HEK293 (cell line): ENCODE data around the gene KANSL1.

Source experiments
- ATF2 ChIP-seq: fragments of 450-650 bp; formaldehyde crosslinking; IDR thresholded peaks from 2 replicates; pipeline ENCODE4 v1.5.1; 2016; ENCODE audit warnings: missing biosample characterization, missing genetic modification characterization, low read depth
- ELK4 ChIP-seq: IDR thresholded peaks from 2 replicates; pipeline ENCODE4 v1.6.1; 2011; ENCODE audit warnings: mild to moderate bottlenecking, low read depth, low read length, borderline replicate concordance
- HOXA7 ChIP-seq: sonication (generic); formaldehyde crosslinking; IDR thresholded peaks from 2 replicates; pipeline ENCODE4 v1.8.1; 2022; ENCODE audit warnings: missing genetic modification reagents, borderline replicate concordance
- KLF7 ChIP-seq: fragments of 450-650 bp; formaldehyde crosslinking; IDR thresholded peaks from 2 replicates; pipeline ENCODE4 v1.5.1; 2016; ENCODE audit warnings: missing biosample characterization, missing genetic modification characterization, borderline replicate concordance
- PRDM1 ChIP-seq: fragments of 450-650 bp; formaldehyde crosslinking; IDR thresholded peaks from 2 replicates; pipeline ENCODE4; 2016; ENCODE audit warnings: missing biosample characterization, missing genetic modification characterization
- SCRT1 ChIP-seq: fragments of 450-650 bp; formaldehyde crosslinking; IDR thresholded peaks from 2 replicates; pipeline ENCODE4 v1.5.1; 2016; ENCODE audit warnings: missing biosample characterization, missing genetic modification characterization, borderline replicate concordance
- SCRT2 ChIP-seq: fragments of 450-650 bp; formaldehyde crosslinking; IDR thresholded peaks from 2 replicates; pipeline ENCODE4 v1.5.1; 2016; ENCODE audit warnings: missing biosample characterization, missing genetic modification characterization
- ZBTB17 ChIP-seq: fragments of 450-650 bp; formaldehyde crosslinking; IDR thresholded peaks from 2 replicates; pipeline ENCODE4 v1.5.1; 2016; ENCODE audit warnings: missing biosample characterization, missing genetic modification characterization
- ZFP69B ChIP-seq: fragments of 450-650 bp; formaldehyde crosslinking; IDR thresholded peaks from 2 replicates; pipeline ENCODE4 v1.5.1; 2016; ENCODE audit warnings: missing biosample characterization, missing genetic modification characterization
- ZNF121 ChIP-seq: fragments of 450-650 bp; formaldehyde crosslinking; IDR thresholded peaks from 2 replicates; pipeline ENCODE4 v1.5.1; 2016; ENCODE audit warnings: missing biosample characterization, missing genetic modification characterization
- ZNF146 ChIP-seq: fragments of 450-650 bp; formaldehyde crosslinking; IDR thresholded peaks from 2 replicates; pipeline ENCODE4 v1.5.1; 2016; ENCODE audit warnings: missing biosample characterization, missing genetic modification characterization
- ZNF148 ChIP-seq: fragments of 450-650 bp; formaldehyde crosslinking; IDR thresholded peaks from 2 replicates; pipeline ENCODE4 v1.5.0; 2017; ENCODE audit warnings: missing biosample characterization, missing genetic modification characterization, borderline replicate concordance
- ZNF169 ChIP-seq: fragments of 450-650 bp; formaldehyde crosslinking; IDR thresholded peaks from 2 replicates; pipeline ENCODE4 v1.5.1; 2016; ENCODE audit warnings: missing biosample characterization, missing genetic modification characterization
- ZNF202 ChIP-seq: fragments of 450-650 bp; formaldehyde crosslinking; IDR thresholded peaks from 2 replicates; pipeline ENCODE4 v1.5.1; 2016; ENCODE audit warnings: missing biosample characterization, missing genetic modification characterization, borderline replicate concordance
- ZNF221 ChIP-seq: fragments of 450-650 bp; formaldehyde crosslinking; IDR thresholded peaks from 2 replicates; pipeline ENCODE4 v1.5.1; 2017; ENCODE audit warnings: missing biosample characterization, missing genetic modification characterization, borderline replicate concordance
- ZNF239 ChIP-seq: fragments of 450-650 bp; formaldehyde crosslinking; IDR thresholded peaks from 2 replicates; pipeline ENCODE4 v1.5.1; 2016; ENCODE audit warnings: missing biosample characterization, missing genetic modification characterization
- ZNF248 ChIP-seq: fragments of 450-650 bp; formaldehyde crosslinking; IDR thresholded peaks from 2 replicates; pipeline ENCODE4 v1.5.1; 2017; ENCODE audit warnings: missing biosample characterization, missing genetic modification characterization
- ZNF266 ChIP-seq: fragments of 450-650 bp; formaldehyde crosslinking; IDR thresholded peaks from 2 replicates; pipeline ENCODE4 v1.5.1; 2016; ENCODE audit warnings: missing biosample characterization, missing genetic modification characterization, low read depth
- ZNF324 ChIP-seq: fragments of 450-650 bp; formaldehyde crosslinking; IDR thresholded peaks from 2 replicates; pipeline ENCODE4 v1.5.1; 2016; ENCODE audit warnings: missing biosample characterization, missing genetic modification characterization
- ZNF473 ChIP-seq: fragments of 450-650 bp; formaldehyde crosslinking; IDR thresholded peaks from 2 replicates; pipeline ENCODE4 v1.5.1; 2017; ENCODE audit warnings: missing biosample characterization, missing genetic modification characterization
- ZNF48 ChIP-seq: fragments of 450-650 bp; formaldehyde crosslinking; IDR thresholded peaks from 2 replicates; pipeline ENCODE4 v1.5.1; 2016; ENCODE audit warnings: missing biosample characterization, missing genetic modification characterization
- ZNF488 ChIP-seq: fragments of 450-650 bp; formaldehyde crosslinking; IDR thresholded peaks from 2 replicates; pipeline ENCODE4 v1.5.1; 2016; ENCODE audit warnings: missing biosample characterization, missing genetic modification characterization
- ZNF521 ChIP-seq: fragments of 450-650 bp; formaldehyde crosslinking; IDR thresholded peaks from 2 replicates; pipeline ENCODE4 v1.5.1; 2017; ENCODE audit warnings: missing biosample characterization, mild to moderate bottlenecking, missing genetic modification characterization
- ZNF529 ChIP-seq: fragments of 450-650 bp; formaldehyde crosslinking; IDR thresholded peaks from 2 replicates; pipeline ENCODE4 v1.5.1; 2017; ENCODE audit warnings: missing genetic modification characterization, missing biosample characterization; ENCODE audit not compliant: insufficient replicate concordance
- ZNF571 ChIP-seq: fragments of 450-650 bp; formaldehyde crosslinking; IDR thresholded peaks from 2 replicates; pipeline ENCODE4 v1.5.0; 2017; ENCODE audit warnings: missing biosample characterization, missing genetic modification characterization
- ZNF629 ChIP-seq: fragments of 450-650 bp; formaldehyde crosslinking; IDR thresholded peaks from 2 replicates; pipeline ENCODE4 v1.5.1; 2017; ENCODE audit warnings: missing biosample characterization, missing genetic modification characterization
- ZNF654 ChIP-seq: fragments of 450-650 bp; formaldehyde crosslinking; IDR thresholded peaks from 2 replicates; pipeline ENCODE4 v1.5.1; 2016; ENCODE audit warnings: low read depth, missing biosample characterization, missing genetic modification characterization
- ZNF658 ChIP-seq: fragments of 450-650 bp; formaldehyde crosslinking; IDR thresholded peaks from 2 replicates; pipeline ENCODE4; 2016; ENCODE audit warnings: missing biosample characterization, missing genetic modification characterization
- ZNF692 ChIP-seq: fragments of 450-650 bp; formaldehyde crosslinking; IDR thresholded peaks from 2 replicates; pipeline ENCODE4 v1.5.1; 2016; ENCODE audit warnings: missing biosample characterization, missing genetic modification characterization
- ZNF704 ChIP-seq: fragments of 450-650 bp; formaldehyde crosslinking; IDR thresholded peaks from 2 replicates; pipeline ENCODE4 v1.5.1; 2016; ENCODE audit warnings: missing biosample characterization, missing genetic modification characterization
- ZNF777 ChIP-seq: fragments of 450-650 bp; formaldehyde crosslinking; IDR thresholded peaks from 2 replicates; pipeline ENCODE4 v1.5.1; 2017; ENCODE audit warnings: missing biosample characterization, missing genetic modification characterization, borderline replicate concordance
- ZNF785 ChIP-seq: fragments of 450-650 bp; formaldehyde crosslinking; IDR thresholded peaks from 2 replicates; pipeline ENCODE4 v1.5.1; 2016; ENCODE audit warnings: missing biosample characterization, missing genetic modification characterization
- ZNF843 ChIP-seq: fragments of 450-650 bp; formaldehyde crosslinking; IDR thresholded peaks from 2 replicates; pipeline ENCODE4 v1.5.1; 2016; ENCODE audit warnings: missing biosample characterization, missing genetic modification characterization
- ZSCAN30 ChIP-seq: fragments of 450-650 bp; IDR thresholded peaks from 2 replicates; pipeline ENCODE4 v1.5.1; 2018; ENCODE audit warnings: missing biosample characterization, mild to moderate bottlenecking, missing genetic modification characterization, moderate library complexity

KANSL1 gene

GRCh38 chr17:46108550-46109110 lies 84.6 kb downstream of the KANSL1 start (continued):
- TF ChIP-seq ATF2 (tag by site-specific recombination) (no peak), PRDM1 (tag by site-specific recombination) (peak; percentile 91), ZNF202 (tag by site-specific recombination) (no peak), ZNF704 (tag by site-specific recombination) (no peak), ZNF324 (tag by site-specific recombination) (no peak), ZNF488 (no peak), ZFP69B (no peak), ZNF239 (tag by site-specific recombination) (no peak), ZNF654 (tag by site-specific recombination) (no peak), SCRT2 (tag by site-specific recombination) (no peak), ZNF169 (tag by site-specific recombination) (no peak), ZNF843 (tag by site-specific recombination) (peak; percentile 73), SCRT1 (no peak; the same call in 1 of the 2 replicates), ZNF629 (tag by site-specific recombination) (no peak), ZNF473 (tag by site-specific recombination) (no peak), ELK4 (no peak), ZNF785 (tag by site-specific recombination) (no peak), ZNF571 (tag by site-specific recombination) (no peak), ZNF777 (no peak), ZNF248 (no peak), KLF7 (tag by site-specific recombination) (peak; percentile 54; the same call in 1 of the 2 replicates), ZNF148 (tag by site-specific recombination) (no peak), ZNF529 (tag by site-specific recombination) (no peak), ZSCAN30 (peak; percentile 94; the same call in 1 of the 2 replicates), ZNF48 (tag by site-specific recombination) (no peak), ZNF121 (tag by site-specific recombination) (no peak), ZNF692 (tag by site-specific recombination) (no peak), ZBTB17 (tag by site-specific recombination) (peak; percentile 39; the same call in 1 of the 2 replicates), ZNF521 (tag by site-specific recombination) (no peak), HOXA7 (no peak), ZNF266 (tag by site-specific recombination) (no peak), ZNF146 (no peak), ZNF658 (tag by site-specific recombination) (no peak), ZNF221 (tag by site-specific recombination) (no peak)
